HEK293T (cell line): ENCODE results near the gene TIRAP.

Experiments used
- CTCF ChIA-PET: fragments of 350-600 bp; formaldehyde crosslinking; extraction: SDS; loops from one replicate; lab custom pipeline; 2021; ENCODE audit warnings: antibody characterized with exemption, inconsistent platforms; lab: Yijun Ruan, JAX
- POLR2A ChIA-PET: fragments of 350-600 bp; formaldehyde crosslinking; extraction: SDS; loops from one replicate; lab custom pipeline; 2020; ENCODE audit warnings: antibody characterized with exemption, inconsistent platforms; lab: Yijun Ruan, JAX
- DNase-seq: peaks from one replicate; pipeline ENCODE4 v3.0.0; 2012; ENCODE audit warnings: mixed read lengths; ENCODE audit errors: extremely low spot score
- ARNT ChIP-seq: fragments of 450-650 bp; IDR thresholded peaks from 2 replicates; pipeline ENCODE4 v1.6.1; 2017; ENCODE audit warnings: mild to moderate bottlenecking
- BHLHE40 ChIP-seq: fragments of 450-650 bp; IDR thresholded peaks from 2 replicates; pipeline ENCODE4 v1.6.1; 2016; ENCODE audit warnings: mild to moderate bottlenecking, moderate library complexity, borderline replicate concordance
- CTBP1 ChIP-seq: fragments of 450-650 bp; IDR thresholded peaks from 2 replicates; pipeline ENCODE4 v1.6.1; 2016; ENCODE audit warnings: borderline replicate concordance
- ELF4 ChIP-seq: fragments of 450-650 bp; IDR thresholded peaks from 2 replicates; pipeline ENCODE4 v1.6.1; 2017; ENCODE audit warnings: antibody characterized with exemption
- FOXA1 ChIP-seq: fragments of 450-650 bp; IDR thresholded peaks from 2 replicates; pipeline ENCODE4 v1.6.1; 2016; ENCODE audit warnings: mild to moderate bottlenecking
- FOXK2 ChIP-seq: fragments of 450-650 bp; IDR thresholded peaks from 2 replicates; pipeline ENCODE4 v1.6.1; 2016; ENCODE audit warnings: mild to moderate bottlenecking
- FOXM1 ChIP-seq: fragments of 450-650 bp; IDR thresholded peaks from 2 replicates; pipeline ENCODE4 v1.6.1; 2017; ENCODE audit warnings: mild to moderate bottlenecking, borderline replicate concordance
- HDGF ChIP-seq: fragments of 450-650 bp; IDR thresholded peaks from 2 replicates; pipeline ENCODE4 v1.6.1; 2017; ENCODE audit warnings: antibody characterized with exemption, borderline replicate concordance
- L3MBTL2 ChIP-seq: fragments of 450-650 bp; conservative IDR thresholded peaks from 2 replicates; pipeline ENCODE4 v1.6.1; 2016; ENCODE audit warnings: mild to moderate bottlenecking
- LEF1 ChIP-seq: fragments of 450-650 bp; IDR thresholded peaks from 2 replicates; pipeline ENCODE4 v1.6.1; 2017; ENCODE audit warnings: mild to moderate bottlenecking, borderline replicate concordance
- NFRKB ChIP-seq: fragments of 450-650 bp; IDR thresholded peaks from 2 replicates; pipeline ENCODE4 v1.6.1; 2016; ENCODE audit warnings: mild to moderate bottlenecking, moderate library complexity
- PKNOX1 ChIP-seq: fragments of 450-650 bp; IDR thresholded peaks from 2 replicates; pipeline ENCODE4 v1.6.1; 2016
- SP1 ChIP-seq: fragments of 450-650 bp; IDR thresholded peaks from 2 replicates; pipeline ENCODE4 v1.6.1; 2017
- SUZ12 ChIP-seq: fragments of 450-650 bp; IDR thresholded peaks from 2 replicates; pipeline ENCODE4 v1.6.1; 2016; ENCODE audit warnings: mild to moderate bottlenecking
- TARDBP ChIP-seq: fragments of 450-650 bp; IDR thresholded peaks from 2 replicates; pipeline ENCODE4 v1.6.1; 2016
- ZNF384 ChIP-seq: fragments of 450-650 bp; IDR thresholded peaks from 2 replicates; pipeline ENCODE4 v1.6.1; 2016

Gene TIRAP

DNA sequence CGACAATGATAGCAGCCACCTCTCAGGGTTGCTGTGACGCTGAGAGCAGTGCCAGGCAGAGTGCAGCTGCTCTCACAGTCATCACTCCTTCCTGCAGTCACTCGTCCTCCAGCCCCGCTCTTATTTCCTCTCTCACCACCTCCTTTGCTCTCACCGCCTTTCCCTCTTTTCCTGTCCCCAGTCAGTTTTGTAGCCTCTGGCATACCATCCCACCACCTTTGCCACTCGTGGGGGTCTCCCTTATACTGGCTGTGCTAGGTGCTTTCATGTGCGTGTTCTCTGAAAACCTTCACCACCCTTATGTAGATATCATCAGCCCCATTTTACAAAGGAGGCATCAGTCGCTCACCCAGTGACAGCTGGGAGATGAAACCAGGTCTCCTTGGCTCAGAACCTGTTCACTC lies 53.2 kb downstream of the TIRAP start:
- CTCF ChIA-PET = no interaction called here
- no peak for DNase-seq
- no peak for TF ChIP-seq PKNOX1
- no peak for TF ChIP-seq LEF1
- TF ChIP-seq ZNF384 = no peak
- no peak for TF ChIP-seq BHLHE40
- no peak for TF ChIP-seq SP1
- no peak for TF ChIP-seq FOXM1
- TF ChIP-seq SUZ12 = no peak
- no peak for TF ChIP-seq FOXA1
- no peak for TF ChIP-seq ARNT
- TF ChIP-seq ELF4 = no peak
- TF ChIP-seq TARDBP = no peak
- no peak for TF ChIP-seq FOXK2
- no peak for TF ChIP-seq L3MBTL2
- TF ChIP-seq CTBP1 = no peak
- no peak for TF ChIP-seq NFRKB
- no peak for TF ChIP-seq HDGF
- POLR2A ChIA-PET = no interaction called here

DNA sequence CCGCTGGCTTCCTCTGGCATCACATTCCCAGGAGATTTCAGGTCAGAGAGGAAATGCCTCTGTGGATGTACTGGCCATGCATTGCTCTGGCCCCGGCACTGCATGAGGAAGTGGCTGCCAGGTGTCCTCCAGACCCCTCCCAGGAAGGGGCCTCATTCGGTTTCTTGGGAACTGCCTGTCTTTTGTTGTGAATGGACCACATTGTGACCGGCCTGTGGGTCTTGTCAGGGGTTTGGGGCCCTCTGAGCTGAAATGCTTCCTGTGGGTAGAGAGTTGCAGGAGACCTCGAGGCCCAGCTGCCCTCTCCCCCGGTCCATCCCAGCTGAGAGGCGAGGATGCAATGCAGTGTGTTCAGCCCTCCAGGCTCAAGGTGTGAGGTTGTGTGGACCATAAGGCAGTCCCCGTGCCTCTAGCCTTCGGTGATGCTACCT lies 53.8 kb downstream of the TIRAP start:
- CTCF ChIA-PET = no interaction called here
- POLR2A ChIA-PET = no interaction called here
- TF ChIP-seq TARDBP (no peak), BHLHE40 (no peak), HDGF (no peak), NFRKB (no peak), ZNF384 (no peak), SUZ12 (no peak), ELF4 (no peak), ARNT (no peak), FOXA1 (no peak), SP1 (no peak), PKNOX1 (no peak), CTBP1 (no peak), L3MBTL2 (no peak), FOXM1 (no peak), LEF1 (no peak), FOXK2 (no peak)
- DNase-seq = no peak

DNA sequence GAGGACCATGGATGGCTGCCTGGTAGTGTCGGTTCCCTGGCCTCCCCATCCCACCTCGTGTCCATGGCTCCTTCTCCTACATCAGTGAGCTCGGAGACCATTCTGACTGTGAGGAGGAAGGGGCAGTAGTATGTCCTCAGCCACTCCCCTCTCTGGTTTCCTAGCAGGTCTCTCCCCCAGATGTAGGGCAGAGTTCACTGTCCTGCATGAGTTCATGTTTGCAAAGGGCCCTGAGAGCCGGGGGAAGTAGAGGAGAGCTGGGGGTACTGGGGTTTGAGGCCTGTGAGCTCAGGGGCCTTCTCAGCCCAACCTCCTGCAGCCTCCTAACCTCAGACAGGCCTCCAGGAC lies 54.2 kb downstream of the TIRAP start:
- POLR2A ChIA-PET = interaction anchor here (1.2 kb wide), 1 partner anchor 19 kb away, joined by 3 read pairs; the partner anchor contains the start of gene ST3GAL4
- TF ChIP-seq FOXK2 = no peak
- TF ChIP-seq CTBP1 = no peak
- no peak for TF ChIP-seq LEF1
- no peak for TF ChIP-seq ELF4
- no peak for TF ChIP-seq BHLHE40
- TF ChIP-seq SUZ12 = no peak
- CTCF ChIA-PET = no interaction called here
- DNase-seq = no peak

DNA sequence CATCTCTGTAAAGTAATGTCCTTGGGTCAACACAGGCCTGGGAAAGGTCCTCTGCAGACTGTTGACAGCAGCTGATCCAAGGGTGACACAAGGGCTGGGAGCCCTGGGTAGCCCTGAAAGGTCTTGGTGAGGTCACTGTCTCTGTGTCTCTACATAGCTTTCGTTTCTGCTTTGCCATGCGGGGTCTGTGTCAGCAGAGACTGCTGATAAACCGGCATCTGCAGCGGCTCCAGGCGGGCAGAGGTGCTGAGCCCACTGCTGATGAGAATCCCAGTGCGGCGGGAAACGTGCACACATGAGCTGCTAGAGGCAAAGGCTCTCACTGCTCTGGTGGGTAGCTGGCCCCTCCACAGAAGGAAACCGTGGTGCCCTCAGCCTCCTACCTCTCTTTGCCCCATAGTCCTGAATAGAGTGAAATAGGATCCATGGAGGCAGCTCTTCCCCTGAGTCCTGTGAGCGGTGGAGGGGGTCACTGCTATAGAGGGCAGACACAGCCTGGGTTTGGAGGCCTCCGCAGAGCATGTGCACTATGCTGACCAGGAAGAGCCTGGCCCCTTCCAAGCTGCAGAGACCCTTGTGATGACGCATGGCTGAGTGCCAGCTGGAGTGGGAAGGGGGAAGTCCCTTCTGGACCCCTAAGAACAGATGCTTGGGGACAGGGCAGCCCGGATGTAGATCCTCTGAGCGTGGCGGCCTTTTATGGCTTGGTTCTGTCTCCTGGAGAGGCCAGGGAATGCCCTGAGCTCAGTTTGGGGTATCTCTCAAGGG lies 54.8 kb downstream of the TIRAP start:
- ChIA-PET POLR2A (interaction anchor here (0.6 to 1.2 kb wide), 2 partner anchors 11 to 18 kb away, joined by 3 read pairs; partner anchors contain the start of gene ST3GAL4), CTCF (interaction anchor here (0.6 kb wide), 1 partner anchor 21 kb away, joined by 3 read pairs; no protein-coding TSS in a partner anchor)
- no peak for DNase-seq
- TF ChIP-seq TARDBP (no peak), HDGF (no peak), SUZ12 (no peak), PKNOX1 (no peak), ARNT (no peak), ELF4 (no peak), ZNF384 (no peak), FOXA1 (no peak), L3MBTL2 (no peak), FOXM1 (no peak), FOXK2 (no peak)

GRCh38 chr11:126338346-126339055 lies 55.6 kb downstream of the TIRAP start:
- no peak for TF ChIP-seq L3MBTL2
- no peak for DNase-seq
- POLR2A ChIA-PET = no interaction called here
- CTCF ChIA-PET = no interaction called here
